DMS 273 treated with DMSO at 0.1 percent for 48 hours (cell line): Measurements from ENCODE around the gene VPS26B.
"Not testable (repeated sequence)": the region's sequence is repeated elsewhere in the genome, so short reads cannot be mapped to it uniquely, and the experiment has no call there.

ENCODE experiments used
- DNase-seq: peaks from one replicate; lab custom pipeline; 2025; lab: John Stamatoyannopoulos, UW

Gene VPS26B

DNA sequence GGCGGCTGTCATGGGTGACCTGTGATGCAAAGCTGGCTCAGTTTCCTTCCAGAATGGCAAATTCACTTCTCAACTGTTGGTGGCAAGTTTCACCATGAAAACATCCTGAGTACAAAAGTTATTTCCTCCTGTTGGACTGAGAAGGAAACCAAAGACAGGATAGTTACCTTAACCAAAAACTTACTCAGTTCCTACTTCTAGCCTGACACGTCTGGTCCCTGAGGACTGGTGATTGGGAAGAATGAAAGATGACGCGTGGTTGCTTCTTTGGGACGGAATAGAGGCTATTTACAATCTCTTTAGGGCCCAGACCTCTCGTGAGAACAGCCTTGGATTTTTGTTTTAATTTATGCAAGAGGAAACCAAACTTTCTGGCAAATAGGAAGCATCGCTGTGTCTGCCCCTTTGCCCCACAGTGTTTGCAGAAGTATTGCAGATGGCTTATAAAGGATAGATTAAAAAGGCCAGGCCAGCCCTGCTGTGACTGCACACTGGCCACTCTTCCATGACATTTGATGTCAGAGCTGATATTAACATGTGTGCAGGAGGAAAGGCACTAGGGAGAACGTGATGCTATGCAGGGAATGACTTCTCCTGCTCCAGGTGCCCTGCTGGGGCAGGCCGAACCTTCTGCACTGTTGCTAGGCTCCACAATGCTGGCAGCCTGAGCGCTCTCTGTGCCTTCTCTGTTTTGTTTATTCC, 7.6 kb downstream of the VPS26B start:
- no peak for DNase-seq

DNA sequence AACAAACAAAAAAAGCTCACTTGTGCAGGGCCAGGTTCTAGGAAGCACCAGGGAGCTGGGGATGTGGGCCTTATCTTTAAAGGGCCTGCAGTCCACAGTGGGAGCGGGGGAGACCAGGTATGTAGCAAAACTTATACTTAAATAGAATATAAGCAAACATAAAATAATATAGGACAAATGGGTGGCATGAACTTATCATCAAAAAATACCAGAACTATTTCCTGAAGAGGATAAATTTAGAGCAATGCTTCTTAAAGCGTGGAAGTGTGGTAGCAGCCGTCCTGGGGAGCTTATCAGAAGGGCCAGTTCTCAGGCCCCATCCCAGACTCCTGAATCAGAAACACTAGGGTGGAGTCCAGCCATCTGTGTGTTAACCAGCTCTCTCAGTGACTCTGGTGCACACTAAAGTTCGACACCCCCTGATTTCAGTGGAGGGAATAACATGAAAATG, 9.3 kb downstream of the VPS26B start:
- DNase-seq = no peak

DNA sequence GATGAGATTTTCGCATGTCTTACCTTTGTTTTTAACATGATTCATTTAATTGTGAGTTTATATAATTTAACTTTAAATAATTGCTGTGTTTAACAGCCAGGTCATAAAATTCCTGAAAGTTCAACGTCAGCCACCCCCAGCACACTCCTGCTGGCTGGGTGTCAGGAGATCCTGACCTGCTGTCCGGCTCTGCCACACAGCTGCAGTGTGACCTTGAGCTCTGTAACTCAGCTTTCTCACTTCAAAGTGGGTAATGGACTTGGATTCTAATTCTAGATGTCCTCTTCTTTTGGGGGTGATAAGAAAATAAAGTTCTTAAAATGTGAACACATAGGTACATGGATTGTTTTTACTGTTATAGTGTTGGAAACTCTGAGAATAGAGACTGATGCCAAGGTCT, 10.9 kb downstream of the VPS26B start:
- DNase-seq = no peak

DNA sequence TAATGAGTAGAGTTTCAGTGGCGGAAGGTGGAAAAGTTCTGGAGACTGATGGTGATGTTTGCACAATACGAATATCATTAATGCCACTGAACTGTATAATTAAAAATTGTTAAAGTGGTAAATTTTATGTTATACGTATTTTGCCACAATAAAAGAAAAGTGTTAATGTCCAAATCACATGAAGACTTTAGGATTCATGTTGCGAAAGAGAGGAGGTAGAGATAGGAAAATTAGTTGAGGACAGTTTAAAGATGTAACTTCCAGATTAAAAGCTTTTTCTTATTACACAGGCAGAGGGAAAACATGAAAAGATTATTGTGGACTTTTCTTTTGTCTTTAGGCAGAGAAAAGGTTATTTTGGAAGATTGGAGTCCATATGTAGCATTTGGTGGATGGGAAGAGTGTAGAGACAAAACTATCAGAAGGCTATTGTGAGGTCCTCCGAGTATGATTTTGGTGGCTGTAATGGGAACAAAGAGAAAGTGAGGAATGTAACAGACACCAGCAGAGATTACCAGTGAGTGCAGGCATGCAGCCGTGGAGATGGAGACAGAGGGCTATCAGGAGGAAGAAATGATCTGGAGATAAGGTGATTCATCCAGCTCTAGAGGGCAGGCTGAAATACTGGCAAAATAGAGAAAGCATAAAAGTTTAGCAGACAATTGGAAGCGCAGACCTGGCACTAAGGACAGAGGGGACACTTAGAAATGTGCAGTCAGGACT, 12.5 kb downstream of the VPS26B start:
- no peak for DNase-seq

DNA sequence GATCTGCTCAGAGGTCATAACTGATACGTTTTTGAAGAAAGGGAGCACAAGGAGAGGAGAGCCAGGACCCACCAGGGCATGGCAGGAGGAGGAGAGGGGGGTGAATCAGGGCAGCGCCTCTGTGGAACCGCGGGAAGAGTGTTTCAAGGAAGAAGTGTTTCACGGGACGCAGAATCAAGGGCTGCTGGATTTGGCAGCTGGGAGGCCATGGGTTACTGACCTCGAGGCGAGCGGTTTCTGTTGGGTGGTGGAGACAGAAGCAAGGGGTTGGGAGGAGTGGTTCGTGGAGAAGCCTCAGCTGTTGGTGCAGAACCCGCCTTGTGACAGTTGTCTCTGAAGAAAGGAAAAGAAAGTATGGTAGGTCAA, 13.1 kb downstream of the VPS26B start:
- DNase-seq = no peak

DNA sequence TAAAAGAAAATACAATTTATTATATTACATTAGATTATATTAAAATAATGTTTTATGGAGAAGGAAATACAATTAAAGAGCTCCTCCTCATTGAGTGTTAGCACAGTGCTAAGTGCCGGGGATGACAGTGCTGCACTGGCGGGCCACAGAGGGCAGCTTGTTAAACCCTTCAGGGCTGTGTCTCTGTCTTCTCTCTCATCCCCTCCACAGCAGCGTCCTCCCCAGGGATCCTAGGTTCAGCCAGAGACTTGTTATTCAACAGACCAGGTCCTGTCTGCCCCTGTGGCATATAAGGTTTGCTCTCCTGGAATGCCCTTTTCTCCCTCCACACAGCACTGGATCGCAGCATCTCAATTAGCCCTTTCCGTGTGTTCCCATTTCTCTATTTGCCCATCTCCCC, 14.5 kb downstream of the VPS26B start:
- DNase-seq = no peak

DNA sequence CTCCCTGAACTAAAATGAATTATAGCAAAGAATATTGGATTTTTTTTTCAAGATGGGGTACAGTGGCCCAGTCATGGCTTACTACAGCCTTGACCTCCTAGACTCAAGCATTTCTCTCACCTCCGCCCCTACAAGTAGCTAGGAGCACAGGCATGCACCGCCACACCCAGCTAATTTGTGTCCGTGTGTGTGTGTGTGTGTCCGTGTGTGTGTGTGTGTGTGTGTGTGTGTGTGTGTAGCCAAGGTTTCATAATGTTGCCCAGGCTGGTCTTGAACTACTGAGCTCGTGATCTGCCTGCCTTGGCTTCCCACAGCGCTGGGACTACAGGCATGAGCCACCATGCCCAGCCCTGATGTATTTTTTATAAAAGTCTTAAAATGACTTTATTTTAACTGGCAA, 16.1 kb downstream of the VPS26B start:
- DNase-seq = no peak

DNA sequence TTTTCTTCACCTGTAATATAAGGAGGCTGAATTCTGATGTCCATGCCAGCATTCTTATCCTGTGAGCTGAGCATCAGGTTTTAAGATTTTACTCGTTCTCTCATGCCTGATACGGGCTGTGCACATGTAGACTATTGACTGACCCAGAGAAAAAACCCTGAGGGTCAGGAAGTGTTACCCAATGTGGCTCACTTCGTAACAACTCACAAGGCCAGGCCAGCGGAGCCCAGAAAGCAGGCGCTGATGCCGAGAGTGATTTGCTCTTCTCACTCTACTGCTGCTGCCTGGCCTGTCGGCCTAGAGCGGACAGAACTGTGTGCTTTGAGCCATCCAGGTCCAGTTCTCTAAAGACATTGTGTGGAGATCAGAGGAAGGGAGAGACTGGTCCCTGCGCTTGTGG, 17.9 kb downstream of the VPS26B start:
- no peak for DNase-seq

DNA sequence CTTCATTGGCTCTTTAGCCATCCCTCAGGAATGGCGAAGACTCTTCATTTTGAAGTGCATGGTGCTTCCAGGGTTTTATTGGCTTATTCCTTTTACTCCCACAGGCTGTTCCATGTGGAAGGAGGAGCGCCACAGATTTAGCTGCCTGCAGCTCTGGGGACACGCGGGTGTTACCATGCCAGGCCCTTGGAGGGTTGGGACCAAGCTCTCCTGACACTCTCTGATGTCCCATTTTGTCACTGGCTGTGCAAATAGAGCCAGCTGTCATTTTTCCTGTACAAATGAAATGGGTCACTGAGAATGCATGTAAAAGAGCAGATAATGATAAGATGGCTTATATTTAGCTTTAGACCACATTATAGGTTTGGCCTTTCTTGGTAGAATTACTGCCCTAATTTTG, 19.4 kb downstream of the VPS26B start:
- DNase-seq = no peak

DNA sequence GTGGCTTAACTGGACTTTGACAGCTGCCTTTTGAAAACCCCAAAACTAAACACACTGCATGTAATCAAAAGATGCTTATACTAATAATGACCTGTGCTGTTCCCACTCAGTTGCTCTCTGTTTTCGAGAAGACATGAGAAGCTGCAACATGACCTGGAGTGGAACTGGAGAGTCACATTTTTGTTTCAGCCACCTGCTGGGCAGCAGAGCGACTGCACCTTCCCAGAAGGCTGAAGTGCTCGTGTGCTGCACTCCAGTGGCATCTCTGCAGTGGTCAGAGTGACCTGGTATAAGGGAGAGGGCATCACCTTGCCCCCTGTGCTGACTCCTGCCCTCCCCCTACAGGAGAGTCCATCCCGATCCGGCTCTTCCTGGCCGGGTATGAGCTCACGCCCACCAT, 20.1 kb downstream of the VPS26B start:
- no peak for DNase-seq

DNA sequence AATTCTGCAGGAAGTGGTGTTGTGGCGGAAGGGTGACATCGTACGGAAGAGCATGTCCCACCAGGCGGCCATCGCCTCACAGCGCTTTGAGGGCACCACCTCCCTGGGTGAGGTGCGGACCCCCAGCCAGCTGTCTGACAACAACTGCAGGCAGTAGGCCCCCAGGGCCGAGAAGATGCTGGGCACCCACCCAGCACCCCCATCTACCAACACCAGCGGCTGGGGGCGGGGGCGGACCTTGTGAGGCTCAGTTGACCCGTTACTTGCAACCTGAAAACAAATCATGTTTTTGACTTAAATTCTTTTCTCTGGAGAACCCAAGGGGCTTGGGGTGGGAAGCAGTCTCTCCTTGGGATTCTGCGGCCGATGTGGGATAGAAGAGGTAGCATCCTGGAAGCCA, 21.0 kb downstream of the VPS26B start:
- DNase-seq = no peak

DNA sequence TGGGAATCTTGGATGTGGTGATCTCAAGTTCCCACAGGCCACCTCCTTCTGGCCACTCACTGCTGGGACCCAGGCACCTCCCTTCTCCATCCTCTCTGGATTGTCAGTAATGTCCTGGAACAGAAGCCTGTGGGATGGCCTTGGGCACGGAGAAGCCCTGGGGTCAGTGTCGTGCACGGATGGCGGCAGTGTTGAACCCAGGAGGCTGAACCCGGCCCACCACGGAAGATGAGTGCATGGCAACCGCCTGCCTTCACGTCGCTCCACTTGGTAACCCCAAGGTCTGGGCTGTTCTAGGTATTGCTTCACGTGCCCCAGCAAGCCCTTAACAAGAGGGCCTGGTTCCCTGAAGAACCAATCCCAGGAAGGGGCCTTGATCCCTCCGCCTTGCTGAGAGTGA, 21.6 kb downstream of the VPS26B start:
- no peak for DNase-seq

DNA sequence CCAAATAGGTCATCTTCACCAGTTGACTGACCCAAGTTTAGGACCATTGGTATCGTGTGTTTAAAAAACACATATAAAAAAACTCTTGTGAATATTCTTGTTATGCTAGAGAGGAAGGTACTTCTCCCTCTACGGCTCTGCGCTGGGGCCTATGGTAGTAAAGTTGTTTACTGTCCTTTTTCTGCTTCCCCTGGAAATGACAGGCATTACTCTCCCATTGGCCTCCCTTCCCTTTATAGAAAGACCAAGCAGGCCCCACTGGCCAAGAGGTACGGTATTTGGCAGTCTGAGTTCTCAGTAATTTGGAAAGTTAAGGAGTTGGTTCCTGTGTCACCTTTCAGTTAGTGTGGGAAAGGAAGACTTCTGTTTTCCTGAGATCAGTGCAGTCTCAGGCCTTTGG, 22.2 kb downstream of the VPS26B start:
- no peak for DNase-seq

DNA sequence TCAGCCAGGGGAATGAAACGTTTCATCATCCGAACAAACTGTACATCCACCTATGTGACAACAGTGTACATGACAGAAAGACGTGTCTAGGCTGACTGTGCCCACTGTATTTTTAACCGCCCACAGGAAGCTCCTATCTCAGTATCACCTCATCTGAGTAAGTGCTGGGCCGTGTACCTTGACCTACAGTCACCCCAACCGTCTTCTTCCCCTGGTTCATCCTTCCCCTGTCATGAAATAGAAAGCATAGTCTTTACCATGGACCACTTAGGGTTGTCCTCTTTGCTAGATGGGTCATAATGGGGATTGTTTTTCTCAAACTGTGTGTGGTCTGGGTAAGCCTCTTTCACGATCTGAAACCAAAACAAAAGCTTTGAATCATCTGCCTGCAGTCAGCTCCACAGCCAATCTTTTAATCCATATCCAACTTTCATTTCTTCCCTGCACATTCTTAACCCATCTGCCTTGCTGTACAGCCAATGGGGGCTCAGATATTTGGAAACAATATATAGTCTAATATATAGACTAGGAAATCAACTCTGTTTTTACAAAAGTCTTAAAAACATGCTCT, 24.5 kb downstream of the VPS26B start:
- no peak for DNase-seq

DNA sequence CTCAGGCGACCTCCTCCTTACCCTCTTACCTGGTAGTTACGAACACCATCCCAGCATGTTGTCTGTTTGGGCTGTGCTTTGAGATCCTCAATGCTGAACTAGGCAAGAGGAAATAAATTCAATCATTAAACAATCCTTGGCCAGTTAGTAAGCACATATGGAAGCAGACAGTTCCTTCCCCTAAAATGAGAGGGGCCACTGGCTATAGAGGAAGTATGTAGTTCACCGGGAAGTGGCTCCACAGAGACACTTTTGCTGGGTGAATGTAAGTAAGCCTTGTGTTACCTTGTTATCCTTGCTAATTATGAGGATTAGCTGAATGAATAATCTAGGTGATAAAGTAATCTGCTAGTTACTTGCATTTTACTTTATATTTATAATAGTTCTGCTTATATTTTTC, 25.8 kb downstream of the VPS26B start:
- no peak for DNase-seq

DNA sequence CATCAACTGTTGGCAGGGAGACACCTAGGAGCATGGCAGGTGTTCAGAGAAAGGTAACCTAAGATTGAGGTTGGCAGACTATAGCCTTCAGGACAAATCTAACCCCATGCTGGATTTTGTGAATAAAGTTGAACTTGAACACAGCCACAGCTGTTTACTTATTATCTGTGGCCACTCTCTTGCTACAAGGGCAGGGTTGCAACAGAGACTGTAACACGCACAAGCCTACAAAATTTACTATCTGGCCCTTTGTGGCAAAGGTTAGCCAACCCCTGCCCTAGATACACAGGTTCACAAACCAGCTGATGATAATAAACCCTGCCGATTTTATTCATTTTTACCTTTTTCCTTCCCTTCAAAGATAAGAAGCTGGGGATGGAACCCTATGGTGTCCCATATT, 26.2 kb downstream of the VPS26B start:
- DNase-seq = no peak

DNA sequence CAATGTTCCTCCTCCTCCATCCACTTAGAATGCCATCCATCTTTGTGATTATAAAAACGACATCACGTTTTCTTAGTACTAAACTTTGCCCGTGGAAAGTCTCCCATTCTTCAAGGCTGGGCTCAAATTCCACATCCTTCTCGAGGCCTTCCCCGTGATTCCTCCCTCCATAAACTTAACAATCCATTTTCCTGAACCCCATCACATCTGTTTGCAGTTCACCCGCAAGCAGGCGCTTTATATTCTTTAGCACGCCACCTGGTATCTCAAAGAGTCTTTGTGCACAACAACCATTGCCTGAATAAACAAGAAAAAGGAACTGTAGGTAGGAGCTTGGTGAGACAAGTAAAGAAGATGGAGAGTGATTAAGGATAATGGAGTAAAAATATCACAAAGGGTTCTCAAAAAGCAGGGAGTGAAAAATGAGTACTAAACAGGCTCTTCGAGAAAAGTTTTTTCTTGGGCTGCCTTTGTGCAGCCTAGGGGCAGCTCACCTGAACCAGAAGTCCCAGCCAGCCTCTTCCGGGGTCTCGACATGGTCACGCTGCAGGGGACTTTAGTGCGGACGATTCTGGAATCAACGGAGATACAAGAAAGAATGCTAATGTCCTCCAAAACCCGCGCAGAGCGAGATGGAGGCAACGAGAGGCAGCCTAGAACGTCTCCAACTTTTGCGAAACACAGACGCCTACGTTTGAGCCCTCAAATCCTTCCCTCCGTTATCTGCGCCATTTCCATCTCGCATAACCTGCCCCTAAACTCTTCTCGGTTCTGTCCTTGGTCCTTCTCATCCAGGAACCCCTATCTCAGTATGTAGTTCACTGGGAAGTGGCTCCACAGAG, 28.1 kb downstream of the VPS26B start:
- no peak for DNase-seq

DNA sequence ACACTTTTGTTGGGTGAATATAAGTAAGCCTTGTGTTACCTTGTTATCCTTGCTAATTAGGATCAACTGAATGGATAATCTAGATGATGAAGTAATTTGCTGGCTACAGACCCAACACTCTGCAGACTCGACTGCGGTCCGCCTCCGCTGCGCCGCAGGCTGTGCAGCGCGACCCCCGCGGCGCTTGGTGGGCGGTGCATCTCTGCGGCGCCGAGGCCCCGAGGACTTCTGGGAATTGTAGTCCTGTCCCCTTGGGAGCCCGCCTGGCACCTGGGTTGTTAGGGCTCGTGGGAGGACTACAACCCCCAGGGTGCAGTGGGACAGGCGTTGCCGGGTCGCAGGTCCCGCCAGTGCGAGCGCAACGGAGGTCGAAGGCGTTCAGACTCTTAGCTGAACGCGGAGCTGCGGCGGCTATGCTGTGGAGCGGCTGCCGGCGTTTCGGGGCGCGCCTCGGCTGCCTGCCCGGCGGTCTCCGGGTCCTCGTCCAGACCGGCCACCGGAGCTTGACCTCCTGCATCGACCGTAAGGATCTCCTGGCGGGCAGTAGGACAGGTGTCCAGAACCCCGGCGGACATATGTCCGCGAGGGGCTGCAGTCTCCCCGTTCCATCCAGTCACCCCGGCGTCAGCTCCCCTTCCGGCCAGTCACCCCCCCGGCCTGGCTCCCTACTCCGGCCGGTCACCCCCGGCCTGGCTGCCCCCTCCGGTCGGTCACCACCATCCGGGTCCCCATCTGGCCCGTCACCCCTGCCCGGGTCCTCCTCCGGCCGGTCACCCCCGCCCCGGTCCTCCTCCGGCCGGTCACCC, 28.9 kb downstream of the VPS26B start, which contains the start of the genes ACAD8 and THYN1:
ACAD8 (plus strand) TSS at position 381 of the 806 bp plus-strand sequence; CDS start at position 414, 33 bp downstream.
THYN1 (minus strand) TSS at position 165 of the 806 bp plus-strand sequence. CDS start 470 bp downstream, outside the sequence.
- DNase-seq = peak; percentile 86

DNA sequence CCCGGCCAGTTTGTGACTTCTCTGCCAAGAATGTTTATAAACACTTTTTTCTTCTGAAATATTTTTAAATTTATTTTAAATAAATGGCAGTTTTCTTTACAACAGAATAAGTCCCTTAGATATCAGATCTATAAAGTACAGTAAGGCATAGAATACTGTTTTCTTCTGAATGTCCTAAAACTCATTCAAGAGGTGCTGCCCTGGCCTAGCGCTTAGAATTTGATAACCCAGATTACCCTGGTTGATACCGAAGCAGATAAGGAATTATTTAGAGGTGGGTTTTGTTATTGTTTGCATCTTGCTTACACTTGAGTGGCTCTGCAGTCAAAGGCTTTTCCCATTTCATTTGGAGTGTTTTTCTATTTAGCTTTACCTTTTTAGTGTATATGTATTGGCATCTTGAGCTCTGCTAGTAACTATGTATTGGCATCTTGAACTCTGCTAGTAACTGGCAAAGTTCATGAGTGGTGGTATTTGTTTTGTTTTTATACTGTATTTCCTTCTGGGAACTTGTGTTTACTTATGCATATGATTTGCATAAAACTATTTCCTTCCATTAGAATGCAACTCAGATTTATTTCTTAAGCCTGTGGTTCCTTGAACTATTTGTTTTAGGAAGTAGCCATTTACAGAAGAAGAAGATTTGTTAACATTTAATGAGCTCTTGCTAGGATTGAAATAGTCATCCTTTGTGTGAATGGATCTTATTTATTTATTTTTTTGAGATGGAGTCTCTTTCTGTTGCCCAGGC, 30.1 kb downstream of the VPS26B start:
- DNase-seq = no peak

DNA sequence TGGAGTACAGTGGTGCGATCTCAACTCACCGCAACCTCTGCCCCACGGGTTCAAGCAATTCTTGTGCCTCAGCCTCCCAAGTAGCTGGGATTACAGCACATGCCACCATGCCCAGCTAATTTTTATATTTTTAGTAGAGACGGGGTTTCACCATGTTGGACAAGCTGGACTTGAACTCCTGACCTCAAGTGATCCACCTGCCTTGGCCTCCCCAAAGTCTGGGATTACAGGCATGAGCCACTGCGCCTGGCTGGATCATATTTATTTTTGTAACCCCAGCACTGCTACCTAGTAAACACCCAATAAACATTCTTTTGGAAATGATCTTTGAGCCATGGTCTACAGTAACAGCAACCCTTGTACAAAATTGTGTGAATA, 30.7 kb downstream of the VPS26B start:
- not testable (repeated sequence) for DNase-seq

DNA sequence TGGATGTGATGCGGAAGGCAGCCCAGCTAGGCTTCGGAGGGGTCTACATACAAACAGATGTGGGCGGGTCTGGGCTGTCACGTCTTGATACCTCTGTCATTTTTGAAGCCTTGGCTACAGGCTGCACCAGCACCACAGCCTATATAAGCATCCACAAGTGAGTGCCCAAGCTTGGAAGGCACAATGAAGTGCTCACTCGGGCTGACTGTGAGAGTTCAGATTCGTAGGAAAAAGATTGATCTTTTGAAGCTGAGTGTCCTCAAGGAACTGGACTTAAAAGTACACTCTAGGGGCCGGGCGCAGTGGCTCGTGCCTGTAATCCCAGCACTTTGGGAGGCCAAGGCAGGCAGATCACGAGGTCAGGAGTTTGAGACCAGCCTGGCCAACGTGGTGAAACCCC, 32.6 kb downstream of the VPS26B start:
- DNase-seq = no peak
